ENCODE data around the gene TULP1. TPM values are rescaled to one million over a fixed set of nuclear protein-coding genes. Genes with fewer than 3 reads are reported as not detected.
A peak's percentile ranks its signal among the peaks of the same experiment; 100 is the strongest.

Gene TULP1
- total RNA-seq, 3 donors from 2014 or later, result not detected

- Histone ChIP-seq H3K27me3 (no peaks in the 10 kb centered on the region), H3K4me1 (peaks cover 0 to 17% of the 10 kb centered on the region in 2 donors), H3K27ac (peak overlapping the region; percentile 87 to 89), H3K4me3 (peak overlapping the region; percentile 64 to 90 (median 89)), H3K36me3 (no peaks in the 10 kb centered on the region), H3K9me3 (no peaks in the 10 kb centered on the region)
- DNase-seq (ENCODE audit: low spot score in 2 of 2), result peak in 1 of 2 donors; percentile 34
- intact Hi-C loops (cut with DNase I; ENCODE audit: low total_unique reads), result loop anchor here (5.0 kb wide), 1 partner anchor 127 kb away; the partner anchor contains the start of gene PPARD
- TF ChIP-seq POLR2A (IDR thresholded peaks at IDR 0.05) (no peak), POLR2AphosphoS5 (IDR thresholded peaks at IDR 0.05) (no peak), CTCF (IDR thresholded peaks at IDR 0.05) (no peak)
Observed at GRCh38 chr6:35468980-35469750, 43.5 kb downstream of the TULP1 start.

- intact Hi-C loops (cut with DNase I; ENCODE audit: low total_unique reads), result loop anchor here (5.0 kb wide), 1 partner anchor 126 kb away; the partner anchor contains the start of gene PPARD
Observed at GRCh38 chr6:35468181-35468979, 44.3 kb downstream of the TULP1 start, which contains the start of gene RPL10A. Gene RPL10A, plus strand, starts transcription at chr6:35468401. Its CDS starts 34 bp downstream, at chr6:35468435.

GRCh38 chr6:35465646-35466045 lies 47.0 kb downstream of the TULP1 start:
- no peak for DNase-seq (ENCODE audit: low spot score in 2 of 2)
- intact Hi-C loops (cut with DNase I; ENCODE audit: low total_unique reads), result loop anchor here (5.0 kb wide), 1 partner anchor 123 kb away; the partner anchor contains the start of gene PPARD

More at GRCh38 chr6:35468181-35468979, 44.3 kb downstream of the TULP1 start, which contains the start of gene RPL10A:
- DNase-seq (ENCODE audit: low spot score in 2 of 2), result peak; percentile 95 to 97
- Histone ChIP-seq H3K4me3 (peak within 1 kb of the TSS; percentile 64 to 90 (median 89)), H3K27me3 (no peaks in the 10 kb centered on the region), H3K27ac (peak within 1 kb of the TSS; percentile 87 to 89), H3K9me3 (no peaks in the 10 kb centered on the region), H3K36me3 (no peaks in the 10 kb centered on the region), H3K4me1 (peaks cover 0 to 17% of the 10 kb centered on the region in 2 donors)
- peak; percentile 78 for TF ChIP-seq POLR2A (IDR thresholded peaks at IDR 0.05)
- peak; percentile 97 to 98 (median 97) for TF ChIP-seq POLR2AphosphoS5 (IDR thresholded peaks at IDR 0.05)
- TF ChIP-seq CTCF (IDR thresholded peaks at IDR 0.05), result peak; percentile 92 to 97 (median 97)

GRCh38 chr6:35463292-35463691 lies 49.4 kb downstream of the TULP1 start:
- no peak overlapping the region for H3K27ac ChIP-seq

More at GRCh38 chr6:35465646-35466045, 47.0 kb downstream of the TULP1 start:
- H3K27me3 ChIP-seq, result no peaks in the 10 kb centered on the region
- no peak overlapping the region for H3K4me3 ChIP-seq
- no peak overlapping the region for H3K27ac ChIP-seq
- TF ChIP-seq POLR2AphosphoS5 (IDR thresholded peaks at IDR 0.05) (no peak), POLR2A (IDR thresholded peaks at IDR 0.05) (no peak), CTCF (IDR thresholded peaks at IDR 0.05) (no peak)
- no peaks in the 10 kb centered on the region for H3K9me3 ChIP-seq
- H3K36me3 ChIP-seq, result no peaks in the 10 kb centered on the region
- H3K4me1 ChIP-seq, result peaks cover 0 to 6% of the 10 kb centered on the region in 2 donors

More at GRCh38 chr6:35463292-35463691, 49.4 kb downstream of the TULP1 start:
- H3K36me3 ChIP-seq, result no peaks in the 10 kb centered on the region
- no peaks in the 10 kb centered on the region for H3K9me3 ChIP-seq
- no peaks in the 10 kb centered on the region for H3K27me3 ChIP-seq
- no peak for DNase-seq (ENCODE audit: low spot score in 2 of 2)
- no peaks in the 10 kb centered on the region for H3K4me1 ChIP-seq
- intact Hi-C loops (cut with DNase I; ENCODE audit: low total_unique reads), result no loop called here
- no peak overlapping the region for H3K4me3 ChIP-seq
- no peak for TF ChIP-seq POLR2A (IDR thresholded peaks at IDR 0.05)
- TF ChIP-seq POLR2AphosphoS5 (IDR thresholded peaks at IDR 0.05), result no peak
- TF ChIP-seq CTCF (IDR thresholded peaks at IDR 0.05), result no peak

Measured in breast epithelium (tissue), 4 donors.